Upper lobe of left lung (tissue), 4 donors: ENCODE results near the gene NCK2.

Experiments used
- POLR2A ChIP-seq, 4 donors: fragments of 450-650 bp; IDR thresholded peaks; one replicate each; pipeline ENCODE4 v1.5.1; 2016 to 2017; ENCODE audit warnings: antibody characterized with exemption in 4 of 4, mild to moderate bottlenecking in 2 of 4
- TF ChIP-seq, protein P1 (sequence below), 6 experiments: fragments of 450-650 bp in 4 of 6; fragments of 200-600 bp in 2 of 6; sonication (generic) in 2 of 6; IDR thresholded peaks; one replicate each; pipeline ENCODE4 v1.5.1; 2016 to 2019; ENCODE audit warnings: antibody characterized with exemption in 6 of 6

DNA sequence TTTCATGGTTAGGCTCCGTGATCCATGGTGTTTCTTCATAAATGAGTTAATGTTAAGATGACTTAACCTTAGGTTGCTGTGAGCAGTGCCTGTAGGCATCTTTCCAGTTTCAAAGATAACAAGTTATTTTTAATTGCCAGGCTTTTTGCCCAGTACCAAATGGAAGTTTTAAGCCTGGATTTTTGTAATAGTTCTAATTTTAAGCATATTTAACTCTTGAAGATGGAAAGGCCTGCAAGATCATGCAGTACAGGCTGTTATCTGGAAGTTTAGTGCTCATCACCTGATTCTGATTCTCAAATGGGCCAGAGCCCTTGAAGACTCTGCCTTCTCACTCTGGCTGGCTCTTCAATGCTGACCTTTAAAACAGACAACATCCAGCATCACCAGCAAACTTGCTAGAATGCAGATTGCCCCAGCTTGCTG lies 141.3 kb downstream of the NCK2 start:
- TF ChIP-seq, protein P1, sequence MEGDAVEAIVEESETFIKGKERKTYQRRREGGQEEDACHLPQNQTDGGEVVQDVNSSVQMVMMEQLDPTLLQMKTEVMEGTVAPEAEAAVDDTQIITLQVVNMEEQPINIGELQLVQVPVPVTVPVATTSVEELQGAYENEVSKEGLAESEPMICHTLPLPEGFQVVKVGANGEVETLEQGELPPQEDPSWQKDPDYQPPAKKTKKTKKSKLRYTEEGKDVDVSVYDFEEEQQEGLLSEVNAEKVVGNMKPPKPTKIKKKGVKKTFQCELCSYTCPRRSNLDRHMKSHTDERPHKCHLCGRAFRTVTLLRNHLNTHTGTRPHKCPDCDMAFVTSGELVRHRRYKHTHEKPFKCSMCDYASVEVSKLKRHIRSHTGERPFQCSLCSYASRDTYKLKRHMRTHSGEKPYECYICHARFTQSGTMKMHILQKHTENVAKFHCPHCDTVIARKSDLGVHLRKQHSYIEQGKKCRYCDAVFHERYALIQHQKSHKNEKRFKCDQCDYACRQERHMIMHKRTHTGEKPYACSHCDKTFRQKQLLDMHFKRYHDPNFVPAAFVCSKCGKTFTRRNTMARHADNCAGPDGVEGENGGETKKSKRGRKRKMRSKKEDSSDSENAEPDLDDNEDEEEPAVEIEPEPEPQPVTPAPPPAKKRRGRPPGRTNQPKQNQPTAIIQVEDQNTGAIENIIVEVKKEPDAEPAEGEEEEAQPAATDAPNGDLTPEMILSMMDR (IDR thresholded peaks at IDR 0.05), result no peak
- no peak for TF ChIP-seq POLR2A (IDR thresholded peaks at IDR 0.05)
